Measurements from ENCODE around the gene ATP11C.
"Not testable (repeated sequence)": the region's sequence is repeated elsewhere in the genome, so short reads cannot be mapped to it uniquely, and the experiment has no call there.

ATP11C gene

DNA sequence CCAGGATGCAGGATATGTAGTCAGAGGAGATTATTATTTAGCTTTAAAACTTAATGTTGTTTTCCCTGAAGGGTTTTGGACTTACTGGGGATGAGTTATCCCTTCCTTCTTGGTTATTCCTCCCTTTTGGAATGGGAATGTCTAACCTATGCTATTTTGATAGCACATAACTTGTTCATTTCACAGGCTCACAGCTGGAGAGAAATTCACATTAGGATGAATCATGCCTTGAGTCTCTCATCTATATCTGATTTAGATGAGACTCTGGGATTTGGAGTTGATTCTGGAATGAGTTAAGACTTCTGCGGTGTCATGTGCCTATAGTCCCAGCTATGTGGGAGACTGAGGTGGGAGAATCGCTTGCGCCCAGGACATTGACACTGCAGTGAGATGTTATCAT lies 81.1 kb downstream of the ATP11C start:
- DNase-seq: no peak

DNA sequence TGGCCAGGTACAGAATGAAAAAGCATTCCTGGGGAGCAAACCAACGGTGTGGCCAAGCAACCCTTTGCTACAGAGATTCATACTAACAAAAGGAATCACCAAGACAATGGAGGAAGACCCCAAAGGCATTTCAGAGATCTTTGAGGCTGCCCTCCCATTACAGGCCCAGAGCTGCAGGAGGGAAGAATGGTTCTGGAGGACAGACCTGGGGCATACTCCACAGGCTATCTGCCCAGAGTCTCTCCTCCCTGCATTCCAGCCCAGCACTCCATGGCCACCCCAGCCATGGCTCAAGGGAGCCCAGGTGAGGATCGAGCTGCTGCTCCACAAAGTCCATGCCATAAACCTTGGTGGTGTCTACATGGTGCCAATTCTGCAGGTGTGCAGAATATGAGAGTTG lies 81.9 kb downstream of the ATP11C start:
- no peak for DNase-seq

DNA sequence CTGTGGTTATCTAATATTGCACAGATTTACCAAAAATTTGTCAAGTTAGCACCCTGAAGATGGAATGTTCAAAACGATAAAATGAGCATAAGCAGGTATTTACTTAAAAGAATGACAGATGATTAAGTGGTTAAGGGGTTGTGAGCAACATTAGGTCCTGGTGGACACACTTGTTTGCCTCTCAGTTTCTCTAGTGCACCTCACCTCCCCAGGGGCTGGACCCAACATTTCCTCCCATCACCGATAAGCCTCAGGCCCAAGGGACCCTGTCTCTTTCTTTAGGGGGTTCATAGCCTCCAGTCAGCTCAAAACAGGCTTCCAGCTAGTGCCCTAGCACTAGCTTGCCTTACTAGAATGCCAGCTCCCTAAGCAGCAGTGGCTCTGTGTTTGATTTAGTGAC lies 88.0 kb downstream of the ATP11C start:
- no peak for DNase-seq

DNA sequence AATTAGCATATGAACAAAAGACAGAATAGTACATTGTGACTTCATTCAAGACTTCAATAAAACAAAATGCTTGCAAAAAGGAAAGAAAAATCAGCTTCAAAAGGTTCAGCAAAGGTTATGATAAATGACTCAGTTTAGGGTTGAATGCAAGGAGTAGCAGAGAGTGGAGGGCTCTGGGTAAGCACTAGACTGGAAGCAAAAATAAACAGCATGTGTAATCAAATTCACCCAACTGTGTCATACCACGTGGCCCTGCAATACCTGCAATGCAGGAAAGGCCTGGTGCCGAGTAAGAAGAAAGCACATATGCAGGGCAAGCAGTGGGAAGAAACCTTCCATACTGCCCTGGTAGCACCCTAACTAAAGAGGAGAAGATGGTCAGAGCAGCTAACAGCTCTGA lies 88.7 kb downstream of the ATP11C start:
- no peak for DNase-seq

DNA sequence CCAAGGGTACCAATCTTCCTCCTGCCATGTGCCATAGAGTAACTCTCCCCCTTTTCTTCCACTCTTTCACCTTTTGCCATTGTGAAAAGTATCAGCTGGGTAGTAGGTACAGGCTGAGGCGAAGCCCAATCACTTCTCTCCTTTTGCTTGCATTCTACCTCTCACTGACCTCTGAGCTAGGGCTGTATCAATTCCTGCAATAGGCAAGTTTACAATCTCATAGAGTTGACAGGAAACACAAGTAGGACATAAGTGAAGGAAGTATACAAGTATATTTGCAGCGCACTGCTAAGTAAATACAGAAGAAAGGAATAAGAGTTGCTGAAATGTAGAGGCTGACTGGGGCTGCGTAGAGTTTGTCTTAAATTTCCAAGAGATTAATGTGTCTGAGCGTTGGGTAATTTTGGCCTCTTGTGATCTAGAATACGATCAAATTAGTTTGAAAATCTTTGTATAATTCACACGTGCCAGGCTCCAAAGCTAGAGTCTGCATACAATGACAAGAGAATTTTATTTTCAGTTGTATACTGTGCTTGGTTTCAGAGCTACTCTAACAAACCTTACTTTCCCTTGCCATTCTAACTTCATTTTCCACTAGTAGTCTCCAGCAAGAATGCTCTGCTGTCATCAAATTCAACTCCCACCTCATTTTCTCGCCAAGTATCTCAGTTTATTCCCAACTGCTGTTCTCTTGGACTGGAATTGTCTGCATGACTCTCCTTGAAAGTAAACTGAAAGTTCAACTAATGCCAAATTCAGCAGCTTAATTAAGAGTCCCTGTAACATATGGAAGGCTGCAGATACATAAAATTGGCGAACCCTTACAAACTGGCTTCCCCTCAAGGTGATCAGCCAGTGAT lies 90.3 kb downstream of the ATP11C start:
- DNase-seq: no peak

DNA sequence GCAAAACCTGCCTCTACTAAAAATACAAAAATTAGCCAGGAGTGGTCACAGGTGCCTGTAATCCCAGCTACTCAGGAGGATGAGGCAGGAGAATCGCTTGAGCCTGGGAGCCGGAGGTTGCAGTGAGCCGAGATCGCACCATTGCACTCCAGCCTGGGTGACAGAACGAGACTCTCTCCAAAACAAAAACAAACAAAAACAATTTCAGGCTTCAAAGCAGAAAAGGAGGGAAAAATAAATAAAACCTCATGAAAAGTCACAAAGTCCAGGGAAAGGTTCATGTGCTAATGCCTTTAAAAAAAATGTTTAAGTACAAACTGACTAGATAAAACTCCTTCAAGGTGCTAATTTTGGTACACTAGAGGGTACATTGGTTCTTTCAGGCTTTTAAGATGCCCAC lies 96.5 kb downstream of the ATP11C start:
- not testable (repeated sequence) for DNase-seq

DNA sequence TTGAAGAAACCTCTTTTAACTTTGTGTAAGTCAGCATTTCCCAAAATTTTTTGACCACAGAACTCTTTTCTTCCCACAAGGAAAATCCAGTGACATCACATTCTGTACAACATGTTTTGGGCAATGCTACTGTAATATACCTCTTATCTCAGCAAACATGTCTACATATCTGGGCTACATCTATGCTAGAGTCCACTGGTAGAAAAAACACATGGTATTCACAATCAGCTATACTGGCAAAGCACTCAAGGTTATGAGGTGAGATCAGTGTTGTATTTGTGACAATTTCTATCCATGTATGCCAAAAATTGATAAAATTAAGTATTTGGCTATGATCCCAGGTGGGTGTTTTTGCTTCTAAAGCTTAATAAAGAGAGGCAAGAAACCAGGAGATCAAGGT lies 98.0 kb downstream of the ATP11C start:
- DNase-seq: no peak

DNA sequence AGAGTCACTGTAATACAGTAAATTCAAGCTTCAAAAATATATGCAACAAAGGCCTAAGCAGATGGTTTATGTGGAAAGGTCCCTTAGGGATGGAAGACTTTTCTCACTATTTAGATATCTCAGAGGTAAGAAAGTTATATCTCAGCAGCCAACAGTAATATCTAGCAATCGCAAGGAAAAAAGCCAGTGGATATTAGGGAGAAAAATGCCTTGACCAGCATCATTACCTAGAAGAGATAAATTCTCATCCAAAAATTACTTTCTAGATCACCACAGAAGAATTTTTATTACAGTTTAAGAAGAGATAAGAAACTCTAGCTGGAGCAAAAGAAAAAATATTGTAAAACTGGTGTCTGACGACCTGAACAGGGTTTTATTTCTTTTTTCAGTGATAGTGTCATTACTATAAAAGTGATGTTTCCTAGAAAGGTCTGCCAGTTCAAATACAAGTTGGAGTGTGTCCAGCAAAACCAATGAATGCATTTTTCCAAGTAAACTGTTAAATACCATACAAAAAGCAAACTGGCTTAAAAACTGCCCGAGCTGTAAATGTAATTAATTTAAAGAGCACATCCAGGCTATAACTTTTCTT lies 100.0 kb downstream of the ATP11C start:
- DNase-seq: no peak

DNA sequence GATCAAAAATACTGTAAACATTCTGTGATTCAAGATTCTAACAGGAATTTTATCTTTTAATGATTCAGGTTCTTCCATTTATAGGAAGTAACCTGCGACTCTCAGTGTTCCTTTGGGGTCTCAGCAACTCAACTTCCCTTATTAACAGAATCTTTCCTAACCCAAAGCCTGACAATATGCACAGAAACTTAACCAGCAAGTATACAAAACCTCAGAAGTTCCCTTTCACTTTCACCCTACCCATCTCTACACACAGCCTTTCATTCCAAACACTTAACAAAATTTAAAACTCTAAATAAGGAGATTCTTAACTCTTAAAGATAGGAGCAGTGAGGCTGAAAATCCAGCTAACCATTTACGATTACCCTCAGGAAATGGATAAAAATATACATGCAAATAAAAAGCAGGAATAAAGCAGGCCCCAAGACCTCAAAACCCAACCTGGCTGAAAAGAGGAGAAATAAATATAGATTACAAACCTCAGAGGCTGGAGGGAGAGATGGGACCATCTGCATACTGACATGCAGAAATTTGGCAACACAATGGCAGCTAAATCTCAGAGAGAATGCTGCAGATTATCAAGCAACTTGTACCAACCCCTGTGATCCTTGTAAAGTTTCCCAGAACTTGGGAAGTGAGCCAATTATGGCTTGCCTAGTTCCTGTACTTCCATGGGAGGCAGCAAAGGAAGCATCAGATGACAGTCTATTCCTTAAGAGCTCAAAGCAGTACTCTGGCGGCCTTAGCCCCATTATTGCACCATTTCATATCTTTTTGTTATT lies 101.0 kb downstream of the ATP11C start:
- DNase-seq: no peak

DNA sequence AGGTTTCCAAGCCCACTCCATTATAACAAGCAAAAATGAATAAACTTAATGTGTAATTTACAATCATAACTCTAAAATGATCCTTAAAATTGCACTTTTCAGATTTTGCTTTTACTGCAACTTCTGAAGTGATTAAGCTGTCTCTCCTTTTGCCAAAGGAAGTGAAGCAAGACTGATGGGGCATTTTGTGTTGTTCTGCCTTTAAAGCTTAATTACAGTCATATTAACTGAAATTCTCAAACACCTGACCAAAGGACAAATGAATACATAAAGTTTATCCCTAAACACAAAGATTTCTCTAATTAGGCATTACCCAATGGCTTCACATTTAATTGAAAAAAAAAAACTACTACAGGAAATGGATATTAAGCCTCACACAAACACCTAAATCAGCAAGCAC lies 101.8 kb downstream of the ATP11C start:
- no peak for DNase-seq

DNA sequence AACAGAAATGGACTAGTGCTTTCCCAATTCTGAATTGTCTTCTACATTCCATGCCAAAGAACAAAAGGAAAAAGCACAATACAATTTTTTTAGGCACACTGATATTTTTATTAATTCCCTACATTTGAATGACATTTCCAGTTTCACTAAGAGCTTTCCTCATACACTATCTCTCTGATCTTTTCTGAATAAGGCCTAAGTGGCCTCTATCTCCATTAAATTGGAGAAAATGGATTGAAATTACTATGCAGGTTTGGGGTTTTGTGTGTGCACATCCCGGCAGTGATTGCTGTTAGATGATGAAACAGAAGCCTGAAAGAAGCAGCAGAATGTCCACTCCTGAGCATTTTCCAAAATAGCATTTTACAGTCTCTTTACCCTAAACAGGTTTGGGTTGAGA lies 104.0 kb downstream of the ATP11C start:
- DNase-seq: no peak

DNA sequence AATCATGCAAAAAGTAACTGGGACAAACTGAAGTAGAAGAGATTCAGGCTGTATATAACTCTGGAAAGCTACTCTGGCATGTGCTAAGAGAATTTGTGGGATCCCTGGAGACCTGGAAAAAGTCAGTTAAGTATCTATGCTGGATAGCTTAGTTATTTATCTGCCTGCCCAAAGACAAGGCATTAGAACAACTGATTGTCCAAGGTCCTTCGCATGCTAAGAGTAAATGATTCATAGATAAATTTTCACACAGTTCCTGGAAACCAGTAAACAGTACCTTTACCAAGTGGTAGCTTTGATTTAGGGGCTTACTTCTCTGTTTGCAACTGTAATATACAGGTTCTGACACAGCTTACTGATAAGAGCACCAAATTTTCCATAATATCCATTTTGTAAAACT lies 104.8 kb downstream of the ATP11C start:
- no peak for DNase-seq

DNA sequence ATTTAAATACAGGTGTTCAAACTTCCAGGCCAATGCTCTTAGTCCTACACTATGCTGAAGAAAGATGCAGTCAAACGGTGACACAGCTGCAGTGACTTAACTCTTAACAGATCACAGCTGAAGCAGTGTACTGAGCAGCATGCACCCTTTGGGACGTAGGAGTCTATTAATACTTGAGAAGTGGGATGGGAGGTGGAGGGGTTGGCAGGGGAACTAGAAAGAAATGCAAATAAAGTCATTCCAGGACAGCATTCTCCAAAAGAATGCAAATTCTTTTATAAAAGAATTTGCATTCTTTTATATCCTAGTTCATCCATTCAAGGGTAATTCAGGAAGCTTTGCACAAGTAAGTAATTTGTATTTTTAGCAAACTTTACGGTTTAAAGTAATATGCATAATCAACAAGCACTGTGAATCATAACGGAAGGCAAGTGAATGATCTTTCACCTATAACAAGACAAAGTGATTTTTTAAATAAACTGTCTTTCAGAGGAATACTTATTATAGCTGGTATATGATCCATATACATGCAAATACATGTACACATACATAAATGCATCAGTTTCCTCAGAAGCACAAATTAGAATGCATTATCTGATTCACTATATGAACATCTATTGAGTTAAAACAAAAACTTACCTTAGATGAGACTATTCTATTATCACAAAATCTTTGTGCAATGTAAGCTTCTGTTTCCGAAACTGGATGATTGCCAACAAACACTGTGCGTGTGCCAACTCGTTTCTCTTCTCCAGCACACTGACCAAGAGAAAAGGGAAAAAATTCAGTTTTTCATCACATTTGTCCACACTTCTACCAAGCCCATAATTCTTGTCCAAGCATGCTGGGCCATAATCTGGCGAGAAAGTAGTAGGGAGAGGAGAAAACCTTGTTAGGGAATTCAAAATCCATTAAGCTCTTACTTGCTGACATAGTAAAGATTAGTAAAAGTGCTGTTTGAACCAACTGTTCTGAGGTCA lies 106.5 kb downstream of the ATP11C start:
- DNase-seq: no peak

DNA sequence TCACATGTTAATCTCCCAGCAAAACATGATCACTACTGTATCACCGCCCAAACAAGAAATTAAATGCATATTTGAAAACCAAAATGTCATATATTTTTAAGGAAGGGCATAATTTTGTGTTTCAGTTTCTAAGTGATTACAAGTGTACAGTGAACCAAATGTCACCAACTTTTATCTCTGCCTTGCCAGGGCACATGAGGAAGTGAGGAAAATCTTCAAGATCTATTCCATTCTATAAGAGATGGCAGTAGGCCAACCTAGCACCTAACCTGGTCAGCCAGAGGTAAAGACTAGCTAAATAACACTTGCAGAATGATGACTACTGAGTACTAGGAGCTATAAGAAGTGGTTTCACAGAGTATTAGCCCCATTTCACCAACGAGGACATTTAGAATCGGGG lies 107.2 kb downstream of the ATP11C start:
- no peak for DNase-seq

DNA sequence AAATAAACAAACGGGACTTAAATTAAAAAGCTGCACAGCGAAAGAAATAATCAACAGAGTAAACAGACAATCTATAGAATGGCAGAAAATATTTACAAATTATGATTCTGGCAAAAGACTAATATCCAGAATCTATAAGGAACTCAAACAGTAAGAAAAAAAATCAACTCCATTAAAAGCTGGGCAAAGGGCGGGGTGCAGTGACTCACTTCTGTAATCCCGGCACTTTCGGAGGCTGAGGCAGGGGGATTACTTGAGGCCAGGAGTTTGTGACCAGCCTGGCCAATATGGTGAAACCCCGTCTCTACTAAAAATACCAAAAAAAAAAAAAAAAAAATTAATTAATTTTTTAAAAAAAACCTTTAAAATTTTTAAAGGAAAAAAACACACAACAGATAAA lies 109.0 kb downstream of the ATP11C start:
- no peak for DNase-seq

DNA sequence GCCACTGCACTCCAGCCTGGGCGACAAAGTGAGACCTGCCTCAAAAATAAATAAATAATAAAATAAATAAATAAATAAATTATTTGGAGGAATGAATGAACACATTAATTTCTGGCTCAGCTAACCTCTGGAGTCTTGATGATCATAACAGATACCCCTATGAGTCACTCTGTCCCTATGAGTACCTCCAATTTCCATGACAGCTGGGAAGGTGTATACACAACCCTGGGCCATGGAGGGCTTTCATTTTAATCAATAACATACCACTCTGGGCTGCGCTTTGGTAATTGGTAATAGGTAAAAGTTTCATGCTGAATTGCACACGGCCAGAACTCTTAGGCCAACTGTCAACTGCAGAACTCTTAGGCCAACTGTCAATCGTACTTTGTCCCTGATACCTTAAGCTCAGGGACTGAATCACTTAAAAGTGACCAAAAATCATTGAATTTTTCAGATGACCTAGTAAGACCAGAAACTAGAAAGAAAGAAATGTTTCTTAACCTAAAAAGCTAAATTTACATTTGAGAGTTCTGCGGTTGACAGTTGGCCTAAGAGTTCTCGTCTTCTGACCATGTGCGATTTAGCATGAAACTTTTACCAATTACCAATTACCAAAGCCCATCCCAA lies 112.4 kb downstream of the ATP11C start:
- DNase-seq: no peak

DNA sequence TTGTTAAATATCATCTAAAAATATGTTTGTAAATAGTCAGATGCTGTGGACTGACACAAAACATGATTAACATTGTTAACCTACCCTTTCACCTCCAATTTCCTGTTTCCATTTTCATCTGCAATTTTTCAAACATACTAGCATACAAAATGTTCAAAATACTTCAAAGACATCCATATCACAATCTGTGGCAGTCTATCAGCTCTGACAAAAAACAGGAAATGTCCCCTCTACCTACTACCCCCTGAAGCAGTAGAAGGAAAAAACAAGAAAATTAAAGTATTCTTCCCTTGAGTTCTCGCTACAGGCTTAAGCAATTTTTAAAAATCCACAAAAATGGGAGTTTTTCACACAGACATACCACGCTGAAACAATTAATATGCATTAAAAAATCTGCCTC lies 116.6 kb downstream of the ATP11C start:
- no peak for DNase-seq

DNA sequence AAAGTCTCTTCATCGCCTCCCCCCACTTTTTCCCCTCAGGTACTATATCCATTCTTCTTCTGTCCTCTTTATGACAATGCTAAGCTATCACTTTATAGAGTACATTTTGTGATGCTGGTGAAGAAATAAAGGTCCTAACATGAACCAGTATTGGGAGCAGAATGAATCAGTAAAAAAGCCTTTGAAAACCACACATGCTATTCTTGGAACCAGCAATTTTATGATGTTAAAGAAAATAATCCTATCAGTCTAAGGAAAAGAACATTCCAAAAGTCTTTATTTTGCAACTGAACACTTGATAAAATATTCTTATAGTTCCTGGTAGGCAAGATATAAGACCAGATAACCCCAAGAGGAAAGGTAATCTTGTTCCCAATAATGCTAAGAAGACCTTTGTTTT lies 117.1 kb downstream of the ATP11C start:
- no peak for DNase-seq

DNA sequence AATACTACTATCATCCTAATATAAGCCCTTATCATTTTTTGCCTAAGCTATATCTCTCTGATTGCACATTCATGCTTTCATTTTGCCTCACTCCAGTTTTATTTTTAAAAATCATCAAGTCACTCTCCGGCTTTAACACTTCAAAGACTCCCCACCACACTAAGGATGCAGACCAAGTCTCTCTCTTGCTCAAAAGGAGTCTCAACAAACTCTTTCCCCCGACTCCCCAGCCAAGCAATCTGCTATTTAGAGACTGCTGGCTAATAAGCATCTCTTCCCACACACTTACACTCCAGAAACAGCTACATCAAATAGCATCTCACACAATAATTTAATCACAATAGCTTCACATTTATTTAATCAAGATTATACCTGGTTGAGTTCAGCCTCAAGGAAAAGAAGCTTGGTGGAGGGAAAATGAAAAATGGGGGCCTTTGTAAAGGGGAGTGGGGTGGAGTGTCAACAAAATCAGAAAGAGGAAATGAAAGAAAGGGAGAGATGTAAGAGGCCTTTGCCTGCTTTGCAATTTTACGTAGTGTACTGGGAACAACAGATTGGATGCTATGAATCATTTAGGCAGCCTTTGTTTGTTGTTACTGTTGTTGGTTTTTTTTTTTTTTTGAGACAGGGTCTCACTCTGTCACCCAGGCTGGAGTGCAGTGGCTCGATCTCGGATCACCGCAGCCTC lies 120.8 kb downstream of the ATP11C start:
- DNase-seq: no peak

DNA sequence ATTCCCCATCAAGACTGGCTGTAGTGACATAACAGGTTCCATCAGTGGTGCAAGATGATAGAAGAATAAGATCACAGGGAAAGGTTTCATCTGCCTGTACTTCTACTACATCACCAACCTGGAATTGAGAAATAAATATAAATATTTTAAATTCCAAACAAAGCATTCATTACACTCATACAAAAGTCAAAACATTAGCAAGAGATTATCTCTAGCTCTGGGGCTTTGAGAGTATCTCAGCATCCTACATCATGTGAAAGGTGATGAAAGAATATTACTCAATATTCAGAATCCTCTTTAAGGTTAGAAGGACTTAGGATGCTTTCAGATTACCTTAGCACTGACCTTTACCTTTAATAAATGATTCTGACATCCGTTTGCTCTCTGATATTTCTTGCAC lies 128.4 kb downstream of the ATP11C start:
- no peak for DNase-seq

DNA sequence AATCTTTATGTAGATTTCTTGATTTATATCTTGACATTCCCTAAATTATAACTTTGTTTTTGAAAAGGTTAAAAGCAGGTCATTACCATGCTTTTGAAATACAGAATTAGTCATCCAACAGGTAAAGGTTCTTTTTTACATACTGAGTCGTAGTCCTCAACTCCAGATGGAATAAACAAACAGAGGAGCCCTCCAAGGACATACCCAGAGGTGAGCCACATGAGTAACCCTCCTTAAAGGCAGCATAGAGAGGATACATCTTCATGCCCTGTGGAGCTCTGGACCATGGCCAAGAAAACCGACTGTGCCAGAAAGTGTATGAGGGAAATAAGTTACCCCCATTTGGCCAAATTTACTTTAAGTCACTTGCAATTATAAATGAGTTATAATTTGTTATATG lies 129.6 kb downstream of the ATP11C start:
- DNase-seq: no peak

DNA sequence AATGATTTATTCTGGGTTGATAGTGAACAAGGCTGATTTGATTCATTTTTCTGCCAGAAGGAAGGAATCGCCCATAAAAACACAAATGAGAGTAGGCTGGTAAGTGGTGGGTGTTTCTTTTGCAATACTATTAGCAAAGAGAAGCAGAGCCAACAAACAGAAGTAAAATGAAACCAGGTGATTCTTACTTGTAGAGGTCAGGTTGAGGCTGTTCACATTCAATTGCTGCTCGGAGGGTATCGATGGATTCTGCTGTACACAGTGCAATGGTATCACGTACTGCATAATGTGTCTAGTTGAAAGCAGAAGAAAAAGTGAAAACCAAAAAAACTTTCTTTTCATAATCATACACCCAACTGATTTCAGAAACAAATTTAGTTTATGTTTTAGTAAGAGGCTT lies 130.8 kb downstream of the ATP11C start:
- DNase-seq: no peak
